ENCODE results near the gene EPHA10. TPM values are rescaled to one million over a fixed set of nuclear protein-coding genes. Genes with fewer than 3 reads are reported as not detected.

EPHA10 gene
- total RNA-seq, 1 donor from 2014 or later, result 0.53 TPM

DNA sequence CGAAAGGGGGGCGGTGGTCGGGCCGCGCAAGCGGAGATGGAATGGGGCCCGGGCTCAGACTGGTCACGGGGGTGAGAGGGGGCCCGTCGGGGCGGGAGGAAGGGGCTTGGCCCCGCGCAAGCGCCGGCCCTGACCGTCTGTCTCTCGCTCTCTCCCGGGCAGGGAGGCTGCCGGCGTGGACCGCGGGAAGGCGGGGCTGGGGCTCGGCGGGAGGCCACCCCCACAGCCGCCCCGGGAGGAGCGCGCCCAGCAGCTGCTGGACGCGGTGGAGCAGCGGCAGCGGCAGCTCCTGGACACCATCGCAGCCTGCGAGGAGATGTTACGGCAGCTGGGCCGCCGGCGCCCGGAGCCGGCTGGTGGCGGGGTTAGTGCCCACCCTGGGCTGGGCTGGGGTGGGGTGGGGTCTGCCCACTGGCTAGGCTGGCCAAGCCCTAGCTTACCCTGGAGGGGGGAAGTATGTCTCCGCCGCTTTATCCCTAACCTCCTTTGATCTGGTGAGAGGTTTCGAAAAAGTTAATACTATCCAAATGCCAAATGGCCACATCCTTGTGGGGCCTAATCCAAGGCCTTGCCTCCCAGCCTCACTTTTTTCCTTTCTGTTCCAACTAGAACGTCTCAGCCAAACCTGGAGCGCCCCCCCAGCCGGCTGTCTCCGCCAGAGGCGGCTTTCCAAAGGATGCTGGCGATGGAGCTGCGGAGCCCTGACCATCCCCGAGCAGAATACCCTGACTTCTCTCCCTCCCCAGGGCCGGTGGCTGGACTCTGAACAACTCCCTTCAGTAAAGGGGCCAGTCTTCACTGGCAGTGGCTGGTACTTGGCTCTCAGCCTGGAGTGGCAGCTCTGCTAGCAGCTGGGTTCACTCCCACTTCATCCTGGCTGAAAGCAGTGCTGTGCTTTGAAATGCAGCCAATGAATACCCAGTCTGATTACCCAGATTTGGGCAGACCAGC is 43.7 kb upstream of the EPHA10 start:
- no peaks in the 10 kb centered on the region for H3K9me3 ChIP-seq
- ATAC-seq (peak; percentile 90 to 91), DNase-seq (peak; percentile 54)
- peaks cover 33% of the 10 kb centered on the region for H3K36me3 ChIP-seq
- intact Hi-C loops (cut with DNase I), result no loop called here
- H3K4me3 ChIP-seq, result peak overlapping the region; percentile 93
- H3K27me3 ChIP-seq (ENCODE audit: low read depth), result no peaks in the 10 kb centered on the region
- H3K27ac ChIP-seq, result peak overlapping the region; percentile 93
- H3K4me1 ChIP-seq, result peaks cover 27% of the 10 kb centered on the region
- TF ChIP-seq, protein P1, sequence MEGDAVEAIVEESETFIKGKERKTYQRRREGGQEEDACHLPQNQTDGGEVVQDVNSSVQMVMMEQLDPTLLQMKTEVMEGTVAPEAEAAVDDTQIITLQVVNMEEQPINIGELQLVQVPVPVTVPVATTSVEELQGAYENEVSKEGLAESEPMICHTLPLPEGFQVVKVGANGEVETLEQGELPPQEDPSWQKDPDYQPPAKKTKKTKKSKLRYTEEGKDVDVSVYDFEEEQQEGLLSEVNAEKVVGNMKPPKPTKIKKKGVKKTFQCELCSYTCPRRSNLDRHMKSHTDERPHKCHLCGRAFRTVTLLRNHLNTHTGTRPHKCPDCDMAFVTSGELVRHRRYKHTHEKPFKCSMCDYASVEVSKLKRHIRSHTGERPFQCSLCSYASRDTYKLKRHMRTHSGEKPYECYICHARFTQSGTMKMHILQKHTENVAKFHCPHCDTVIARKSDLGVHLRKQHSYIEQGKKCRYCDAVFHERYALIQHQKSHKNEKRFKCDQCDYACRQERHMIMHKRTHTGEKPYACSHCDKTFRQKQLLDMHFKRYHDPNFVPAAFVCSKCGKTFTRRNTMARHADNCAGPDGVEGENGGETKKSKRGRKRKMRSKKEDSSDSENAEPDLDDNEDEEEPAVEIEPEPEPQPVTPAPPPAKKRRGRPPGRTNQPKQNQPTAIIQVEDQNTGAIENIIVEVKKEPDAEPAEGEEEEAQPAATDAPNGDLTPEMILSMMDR (IDR thresholded peaks at IDR 0.05), result no peak

DNA sequence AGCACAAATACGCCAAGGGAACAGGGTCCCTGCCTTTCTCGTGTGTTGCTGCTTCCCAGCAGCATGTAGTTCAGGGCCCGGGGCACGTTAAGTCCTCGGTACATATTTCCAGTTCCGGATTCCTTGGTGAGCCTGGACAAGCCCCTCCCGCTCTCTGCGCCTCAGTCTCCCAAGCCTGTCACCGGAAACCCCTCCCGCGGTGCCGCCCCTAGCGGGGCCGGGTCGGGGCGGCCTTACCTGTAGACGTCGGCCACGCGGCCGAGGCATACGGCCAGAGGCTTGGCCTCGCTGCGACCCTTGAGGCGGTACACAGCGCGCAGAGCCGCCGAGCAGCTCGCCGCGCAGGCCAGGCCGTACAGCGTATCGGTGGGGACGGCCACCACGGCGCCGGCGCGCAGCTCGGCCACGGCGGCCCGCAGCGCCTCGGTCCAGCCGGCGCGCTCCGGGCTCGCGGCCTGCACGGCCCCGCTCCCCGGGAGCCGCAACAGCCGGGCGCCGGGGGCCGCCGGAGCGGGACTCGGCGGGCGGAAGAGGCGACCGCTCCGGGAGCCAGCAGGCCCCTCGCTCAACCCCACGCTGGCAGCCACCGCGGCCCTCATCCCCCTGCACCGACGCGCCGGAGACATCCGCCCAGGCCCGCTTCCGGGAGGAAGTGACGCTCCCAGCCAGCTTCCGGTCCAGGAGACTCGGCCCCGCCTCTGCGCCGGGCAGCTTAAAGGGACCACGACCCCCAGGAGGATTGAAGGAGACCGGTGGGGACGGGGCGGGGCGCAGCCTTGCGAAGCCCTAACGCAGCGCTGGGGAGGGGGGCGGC is 42.8 kb upstream of the EPHA10 start, which contains the start of the genes C1orf122 and YRDC:
TSS of gene C1orf122 (plus strand) at position 236 of the 814 bp plus-strand sequence. CDS start 615 bp downstream, outside the sequence.
TSS of gene YRDC (minus strand) at position 654 of the 814 bp plus-strand sequence. CDS start at position 626, 28 bp downstream.
- ATAC-seq, result peak; percentile 96 to 97
- Histone ChIP-seq H3K4me3 (peak within 1 kb of the TSS; percentile 93), H3K36me3 (peaks cover 42% of the 10 kb centered on the region), H3K27ac (peak within 1 kb of the TSS; percentile 93), H3K27me3 (ENCODE audit: low read depth) (no peaks in the 10 kb centered on the region), H3K4me1 (peaks cover 27% of the 10 kb centered on the region), H3K9me3 (no peaks in the 10 kb centered on the region)
- DNase-seq, result peak; percentile 96
- TF ChIP-seq, protein P1 (IDR thresholded peaks at IDR 0.05), result no peak
- intact Hi-C loops (cut with DNase I), result no loop called here

DNA sequence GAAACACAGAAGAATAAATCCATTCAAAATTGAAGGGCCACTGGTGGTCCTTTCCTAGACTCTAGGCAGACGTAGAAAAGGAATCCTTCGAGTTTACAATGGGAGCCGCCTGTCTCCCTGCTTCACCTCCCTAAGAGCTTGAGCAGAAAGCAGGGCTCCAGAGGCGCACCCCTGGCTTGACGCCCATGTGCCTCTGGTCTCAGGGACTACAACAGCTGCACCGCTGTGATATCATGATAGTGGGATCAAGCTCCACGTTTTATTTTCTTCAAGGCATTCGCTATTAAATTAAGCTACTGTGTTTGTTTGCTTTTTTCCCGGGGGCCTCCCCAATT is 42.3 kb upstream of the EPHA10 start:
- peak overlapping the region; percentile 93 for H3K27ac ChIP-seq
- TF ChIP-seq, protein P1 (IDR thresholded peaks at IDR 0.05), result no peak
- peak overlapping the region; percentile 93 for H3K4me3 ChIP-seq
- DNase-seq (no peak), ATAC-seq (no peak)
- intact Hi-C loops (cut with DNase I), result no loop called here
- H3K4me1 ChIP-seq, result peaks cover 27% of the 10 kb centered on the region
- H3K36me3 ChIP-seq, result peaks cover 48% of the 10 kb centered on the region
- no peaks in the 10 kb centered on the region for H3K27me3 ChIP-seq (ENCODE audit: low read depth)
- H3K9me3 ChIP-seq, result no peaks in the 10 kb centered on the region

DNA sequence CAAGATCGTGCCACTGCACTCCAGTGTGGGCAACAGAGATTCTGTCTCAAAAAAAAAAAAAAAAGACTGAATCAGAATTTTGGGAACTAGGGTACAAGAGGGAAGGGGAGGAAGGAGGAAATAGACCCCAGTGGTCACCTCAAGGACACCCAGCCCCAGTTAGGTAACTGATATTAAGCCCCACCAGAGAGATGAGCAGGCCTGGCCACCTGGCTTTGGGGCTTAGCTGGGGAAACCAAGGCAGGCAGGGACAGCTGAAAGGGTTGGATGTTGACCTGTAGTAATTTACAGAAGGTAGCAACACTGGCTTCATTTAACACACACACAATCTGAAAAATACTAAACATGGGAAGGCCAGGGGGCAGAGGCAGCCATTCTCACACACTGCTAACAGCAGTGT is 37.5 kb upstream of the EPHA10 start:
- TF ChIP-seq, protein P1 (IDR thresholded peaks at IDR 0.05), result no peak
- DNase-seq, result no peak
- H3K36me3 ChIP-seq, result peaks cover 72% of the 10 kb centered on the region

DNA sequence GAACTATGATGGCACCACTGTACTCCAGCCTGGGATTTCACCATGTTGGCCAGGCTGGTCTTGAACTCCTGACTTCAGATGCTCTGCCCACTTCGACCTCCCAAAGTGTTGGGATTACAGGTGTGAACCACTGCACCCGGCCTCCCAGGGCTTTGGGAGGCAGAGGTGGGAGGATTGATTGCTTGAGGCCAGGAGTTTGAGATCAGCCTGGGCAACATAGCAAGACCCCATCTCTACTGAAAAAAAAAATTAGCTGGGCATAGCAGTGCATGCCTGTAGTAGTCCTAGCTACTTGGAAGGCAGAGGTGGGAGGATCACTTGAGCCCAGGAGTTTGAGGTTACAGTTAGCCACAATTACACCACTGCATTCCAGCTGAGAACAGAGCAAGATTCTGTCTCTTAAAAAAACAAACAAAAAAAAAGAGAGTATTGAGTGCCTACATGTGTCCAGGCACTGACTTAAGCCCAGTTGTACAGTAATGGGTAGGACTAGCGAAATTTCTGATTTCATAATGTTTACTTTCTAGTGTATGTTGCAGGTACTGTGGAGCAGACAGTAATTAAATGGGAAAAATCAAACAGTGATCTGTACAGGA is 32.9 kb upstream of the EPHA10 start:
- DNase-seq, result no peak

More for the DNA sequence above, 37.5 kb upstream of the EPHA10 start:
- H3K27ac ChIP-seq, result no peak overlapping the region
- no peak overlapping the region for H3K4me3 ChIP-seq
- H3K4me1 ChIP-seq, result peaks cover 13% of the 10 kb centered on the region
- ATAC-seq, result no peak
- intact Hi-C loops (cut with DNase I), result no loop called here
- no peaks in the 10 kb centered on the region for H3K27me3 ChIP-seq (ENCODE audit: low read depth)
- no peaks in the 10 kb centered on the region for H3K9me3 ChIP-seq

More for the DNA sequence above, 32.9 kb upstream of the EPHA10 start:
- intact Hi-C loops (cut with DNase I), result no loop called here
- Histone ChIP-seq H3K27ac (no peak overlapping the region), H3K4me3 (no peak overlapping the region), H3K4me1 (peaks cover 20% of the 10 kb centered on the region), H3K9me3 (no peaks in the 10 kb centered on the region), H3K27me3 (ENCODE audit: low read depth) (peaks cover 3% of the 10 kb centered on the region), H3K36me3 (peaks cover 31% of the 10 kb centered on the region)
- TF ChIP-seq, protein P1 (IDR thresholded peaks at IDR 0.05), result no peak
- no peak for ATAC-seq

Data from lower lobe of right lung (tissue), 2 donors.